ENCODE measurements around the gene LSM10.

- no peak for TF ChIP-seq POLR2A (IDR thresholded peaks at IDR 0.05)
- no peak for TF ChIP-seq EP300 (IDR thresholded peaks at IDR 0.05)
- TF ChIP-seq CTCF (IDR thresholded peaks at IDR 0.05): no peak
These were observed 41.0 kb upstream of the LSM10 start for GRCh38 chr1:36438715-36439114.

Data from suprapubic skin (tissue), 3 donors.